Measurements from ENCODE around the gene SEC16A.

The SEC16A gene

GRCh38 chr9:136394312-136395019 is 88.4 kb downstream of the SEC16A start:
- DNase-seq = no peak

GRCh38 chr9:136393531-136393930 is 89.3 kb downstream of the SEC16A start:
- no peak for DNase-seq

- no peak for DNase-seq
Observed at GRCh38 chr9:136392538-136393449, 90.0 kb downstream of the SEC16A start.

GRCh38 chr9:136391737-136392537 is 90.9 kb downstream of the SEC16A start:
- DNase-seq = no peak

Data from CD4-positive, alpha-beta T cell treated with Interferon gamma for 1 hour (primary cell).